T-helper 9 cell (primary cell): ENCODE measurements around the gene STXBP6.

Experiments
- DNase-seq: peaks from one replicate; pipeline ENCODE4 v3.0.0-alpha.2; 2020

Gene STXBP6

GRCh38 chr14:24880689-24881088 lies 169.3 kb downstream of the STXBP6 start:
- DNase-seq = no peak

- DNase-seq = no peak
Observed at GRCh38 chr14:24879661-24880386, 170.1 kb downstream of the STXBP6 start.

GRCh38 chr14:24876996-24877395 lies 173.0 kb downstream of the STXBP6 start:
- DNase-seq = no peak

DNA sequence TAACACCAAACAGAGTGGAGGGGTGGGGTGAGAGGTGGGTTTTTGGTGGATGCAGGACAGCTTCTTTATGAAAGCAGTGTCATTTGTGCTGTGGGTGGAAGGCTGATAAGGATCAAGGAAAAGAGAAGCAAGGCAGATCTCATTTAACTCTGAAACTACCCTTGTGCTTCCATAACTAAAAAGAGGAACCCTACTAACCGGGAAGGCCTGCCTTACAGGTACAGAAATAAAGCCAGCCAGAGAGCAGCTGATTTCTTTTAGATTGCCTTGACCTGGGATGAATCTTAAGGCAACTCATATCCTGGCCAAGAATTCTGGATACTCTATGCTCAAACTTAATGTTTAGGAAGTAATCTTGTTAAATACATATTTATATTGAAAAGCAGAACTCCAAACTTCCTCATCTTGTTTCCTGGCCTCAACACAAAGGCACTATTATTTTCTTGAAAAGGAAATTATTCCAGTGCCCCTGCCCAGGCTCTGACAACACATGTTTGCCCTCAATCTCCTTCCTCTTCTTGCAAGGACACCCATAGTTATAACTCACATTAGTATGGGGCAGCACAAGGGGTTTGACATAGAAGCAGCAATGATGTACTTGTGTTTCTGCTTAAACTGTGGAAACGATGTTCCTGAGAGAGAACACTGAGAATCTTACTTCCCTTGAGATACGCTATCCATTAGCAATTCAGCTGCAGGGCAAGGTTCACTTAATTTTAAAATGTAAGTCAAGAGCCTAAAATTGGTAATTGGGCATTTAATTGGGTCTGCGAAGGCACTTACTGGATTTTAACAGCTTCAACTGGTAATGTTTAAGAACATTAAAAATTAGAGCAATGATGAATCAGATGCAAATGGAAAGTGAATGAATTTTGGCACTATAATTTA lies 173.7 kb downstream of the STXBP6 start:
- no peak for DNase-seq

DNA sequence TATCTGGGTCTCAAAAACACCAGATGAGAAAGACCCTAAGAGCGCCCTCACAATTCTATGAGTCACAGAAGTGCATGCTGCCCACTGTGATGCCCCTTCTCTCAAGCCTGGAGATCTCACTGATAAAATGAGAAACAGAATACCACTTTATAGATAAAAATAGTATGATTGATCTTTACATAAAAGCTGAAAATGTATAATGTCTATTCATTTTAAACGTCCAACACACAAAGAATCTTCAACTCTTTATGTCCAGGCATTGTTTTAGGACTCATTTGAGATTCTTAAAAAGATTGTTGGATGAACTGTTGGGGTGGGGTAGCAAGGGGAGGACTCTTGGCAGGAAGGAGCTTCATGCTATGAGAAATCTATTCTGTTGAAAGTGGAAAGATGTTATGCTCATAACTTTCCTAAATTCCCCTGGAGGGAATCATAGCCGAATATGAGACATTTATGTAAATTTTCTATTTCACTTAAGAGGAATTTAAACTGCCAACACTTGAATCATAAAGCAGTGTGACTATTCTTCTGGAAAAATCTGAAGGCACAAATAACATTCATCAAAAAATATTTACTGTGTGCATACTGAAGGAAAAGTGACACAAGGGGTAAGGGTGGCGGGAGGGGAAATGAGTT lies 174.6 kb downstream of the STXBP6 start:
- DNase-seq = no peak

DNA sequence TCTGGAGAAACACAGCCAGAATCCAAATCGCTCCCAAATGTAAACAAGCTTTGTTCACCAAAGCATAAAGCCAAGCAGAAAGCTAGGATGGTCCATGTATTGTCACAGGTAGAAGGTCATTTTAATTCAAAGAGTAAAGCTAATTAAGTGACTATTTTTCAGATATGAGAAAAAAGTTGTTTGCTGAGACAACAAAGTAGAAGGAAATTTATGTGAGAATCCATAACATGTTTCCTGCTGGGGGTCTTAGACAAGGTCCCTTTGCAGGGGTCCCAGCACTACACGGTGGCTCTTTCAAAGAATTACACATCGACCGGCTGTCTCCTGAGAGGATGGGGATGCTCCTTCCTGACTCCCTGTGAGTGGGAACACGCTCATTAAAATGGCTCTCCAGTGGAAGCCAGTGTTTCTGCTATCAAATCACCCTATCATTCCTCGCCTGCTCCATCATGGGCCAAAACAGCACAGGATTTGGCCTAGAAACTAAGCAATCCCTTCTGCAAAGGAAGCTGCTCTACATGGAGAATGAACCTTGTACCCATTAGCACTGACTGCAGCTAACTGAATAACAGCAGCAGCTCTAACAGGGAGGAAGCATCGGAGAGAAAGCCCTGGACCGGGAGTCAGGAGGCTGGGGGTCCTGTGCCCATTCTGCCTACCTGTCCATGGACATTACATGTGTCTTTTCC lies 175.3 kb downstream of the STXBP6 start:
- no peak for DNase-seq

- no peak for DNase-seq
Observed at GRCh38 chr14:24873551-24873950, 176.4 kb downstream of the STXBP6 start.

- no peak for DNase-seq
Observed at GRCh38 chr14:24870949-24871701, 178.8 kb downstream of the STXBP6 start.

DNA sequence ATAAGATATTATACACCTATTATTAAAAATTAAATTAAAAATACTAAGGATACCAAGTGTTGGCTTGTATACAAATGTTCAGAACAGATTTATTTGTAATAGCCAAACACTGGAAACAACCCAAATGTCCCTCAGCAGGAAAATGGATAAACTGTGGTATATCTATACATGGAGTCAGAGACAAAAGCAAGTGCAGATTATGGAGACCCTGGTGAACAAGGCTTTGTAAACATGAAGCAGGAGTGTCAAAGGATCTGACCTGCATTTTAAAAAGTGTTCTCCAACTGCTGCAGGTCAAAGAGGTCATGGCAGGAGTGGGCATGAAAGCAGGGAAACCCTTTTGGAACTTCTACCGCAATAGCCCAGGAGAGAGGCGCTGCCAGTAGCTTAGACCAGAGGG lies 181.6 kb downstream of the STXBP6 start:
- DNase-seq = no peak

DNA sequence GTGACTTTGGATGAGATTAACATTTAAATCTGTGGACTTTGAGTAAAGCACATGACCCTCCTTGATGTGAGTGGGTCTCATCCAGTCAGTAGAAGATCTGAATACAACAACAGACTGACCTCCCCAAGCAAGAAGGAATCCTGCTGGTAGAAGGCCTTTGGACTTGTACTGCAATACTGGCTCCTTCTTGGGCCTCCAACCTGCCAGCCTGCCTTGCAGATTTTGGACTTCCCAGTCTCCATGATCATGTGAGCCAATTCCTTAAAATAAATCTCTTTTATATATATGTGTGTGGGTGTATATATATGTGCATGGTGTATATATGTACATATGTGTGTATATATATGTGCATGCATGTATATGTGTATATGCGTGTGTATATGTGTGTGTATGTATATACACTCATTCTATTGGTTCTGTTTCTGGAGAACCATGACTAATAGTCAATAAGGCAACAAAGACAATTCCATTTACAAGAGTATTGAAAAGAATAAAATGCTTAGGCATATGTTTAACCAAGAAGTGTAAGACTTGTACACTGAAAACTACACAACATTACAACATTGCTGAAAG lies 183.8 kb downstream of the STXBP6 start:
- no peak for DNase-seq

GRCh38 chr14:24863968-24864684 lies 185.8 kb downstream of the STXBP6 start:
- DNase-seq = no peak

DNA sequence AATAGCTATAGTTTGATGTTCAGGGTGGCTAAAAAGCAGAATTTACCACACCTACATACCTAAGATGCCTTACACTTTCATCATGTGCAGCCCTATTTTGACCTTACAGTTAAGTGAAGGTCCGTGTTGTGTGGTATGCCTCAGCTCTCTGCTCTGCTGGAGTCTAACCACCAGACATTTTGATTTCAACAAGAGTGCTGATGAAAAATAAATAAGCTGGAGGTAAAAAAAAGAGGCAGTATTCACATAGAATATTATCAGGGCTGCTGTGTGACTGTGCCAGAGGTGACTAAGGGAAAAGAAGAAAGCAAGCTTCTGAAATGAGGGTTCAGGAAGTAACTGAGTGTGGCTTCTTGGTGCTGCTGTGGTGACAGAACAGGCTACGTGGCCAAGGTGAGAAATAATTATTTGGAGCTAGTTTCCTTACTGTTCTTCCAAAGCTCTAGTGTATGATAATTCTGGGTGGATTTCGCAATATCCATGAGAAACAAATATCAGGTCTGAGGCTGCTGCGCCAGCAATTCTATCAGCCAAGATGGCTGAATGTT lies 188.8 kb downstream of the STXBP6 start:
- DNase-seq = no peak

DNA sequence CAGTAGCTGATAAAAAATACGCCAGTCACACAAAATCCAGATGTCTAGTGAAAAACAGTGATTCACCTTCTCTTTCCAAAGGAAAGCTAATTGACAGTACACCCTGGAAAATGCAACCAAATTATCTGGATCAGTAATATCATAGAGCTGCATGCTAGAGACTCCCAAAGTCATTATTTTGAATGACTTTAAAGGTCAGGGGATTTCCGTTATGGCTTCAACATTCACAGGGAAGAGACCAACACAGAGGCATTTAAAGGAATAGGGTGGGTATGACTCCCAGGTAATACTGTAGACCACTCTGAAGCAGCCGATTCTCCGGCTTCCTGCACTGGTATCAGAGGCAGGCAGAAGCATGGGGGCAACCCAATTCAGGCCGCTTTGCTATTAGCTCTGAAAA lies 190.4 kb downstream of the STXBP6 start:
- DNase-seq = no peak

GRCh38 chr14:24858684-24859083 lies 191.3 kb downstream of the STXBP6 start:
- DNase-seq = no peak

DNA sequence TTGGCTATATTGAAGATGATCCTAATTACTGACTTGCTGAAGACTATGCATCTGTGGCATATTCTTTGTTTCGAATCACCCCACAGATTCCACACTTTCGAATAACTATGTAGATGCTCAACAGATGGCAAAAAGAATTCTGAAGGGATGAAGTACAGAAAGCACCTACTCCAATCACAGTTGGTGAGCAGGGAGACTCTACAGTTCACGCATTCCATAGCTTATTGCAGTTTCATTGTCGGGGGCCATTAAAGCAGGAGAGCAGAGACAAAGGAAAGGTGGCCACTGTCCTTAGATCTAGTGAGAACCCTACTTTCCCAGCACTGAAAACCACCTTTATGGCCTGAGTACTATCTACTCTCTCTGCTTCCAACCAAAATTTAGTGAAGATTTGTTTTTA lies 191.9 kb downstream of the STXBP6 start:
- no peak for DNase-seq

GRCh38 chr14:24857277-24857676 lies 192.7 kb downstream of the STXBP6 start:
- no peak for DNase-seq

DNA sequence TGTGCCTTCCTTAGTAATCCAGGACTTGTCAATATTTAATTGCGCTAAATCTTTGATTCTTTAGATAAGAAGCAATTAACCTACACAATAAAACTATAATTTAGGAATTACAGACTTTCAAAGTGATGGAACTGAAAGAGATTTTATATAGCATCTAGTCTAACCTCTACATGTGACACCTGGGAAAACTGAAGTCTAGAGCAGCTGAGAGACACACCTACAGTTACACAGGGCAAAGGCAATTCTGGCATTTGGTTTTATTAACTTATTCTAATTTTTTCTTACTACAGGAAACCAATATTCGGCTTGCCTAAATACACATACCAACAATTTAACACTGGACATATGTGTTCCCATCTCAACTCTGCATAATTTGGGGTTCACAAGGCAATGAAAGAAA lies 196.5 kb downstream of the STXBP6 start:
- no peak for DNase-seq

GRCh38 chr14:24852312-24853060 lies 197.5 kb downstream of the STXBP6 start:
- no peak for DNase-seq

DNA sequence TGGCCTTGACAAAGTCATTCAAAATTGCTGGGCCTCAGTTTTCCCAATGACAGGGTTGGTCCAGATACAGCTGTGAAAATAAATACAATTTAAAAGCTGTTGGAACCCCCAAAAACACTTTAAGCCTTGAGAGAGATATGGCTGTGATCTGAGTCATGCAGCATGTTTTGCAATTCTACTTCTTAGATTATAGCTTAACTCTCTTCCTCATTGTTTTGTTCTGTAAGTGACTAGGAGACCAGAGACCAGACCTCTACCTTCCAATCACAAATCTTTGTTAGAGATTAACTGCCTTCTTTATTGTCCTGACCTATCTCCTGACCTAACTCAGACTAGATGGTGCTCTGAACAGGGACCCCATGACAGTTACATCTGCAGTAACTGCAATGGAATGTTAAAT lies 198.1 kb downstream of the STXBP6 start:
- DNase-seq = no peak

DNA sequence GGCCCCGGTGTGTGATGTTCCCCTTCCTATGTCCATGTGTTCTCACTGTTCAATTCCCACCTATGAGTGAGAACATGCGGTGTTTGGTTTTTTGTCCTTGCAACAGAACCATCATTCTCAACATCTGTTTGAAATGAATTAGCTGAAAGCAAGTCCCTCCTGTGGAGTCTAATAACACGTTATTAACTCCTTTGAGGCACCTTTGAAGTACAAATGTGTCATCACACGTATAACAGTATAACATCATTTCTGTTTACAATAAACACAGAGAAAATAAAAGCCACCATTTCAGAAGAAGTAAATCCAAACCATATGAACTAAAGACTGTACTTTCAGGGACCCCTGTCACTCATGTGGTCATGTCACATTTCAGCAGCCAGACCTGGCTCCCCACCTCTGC lies 198.5 kb downstream of the STXBP6 start:
- DNase-seq = no peak
